ENCODE data around the gene MCRIP2.
A peak's percentile ranks its signal among the peaks of the same experiment; 100 is the strongest.

The MCRIP2 gene

GRCh38 chr16:633336-634050 is 8.1 kb upstream of the MCRIP2 start:
- DNase-seq = no peak

GRCh38 chr16:634051-634670 is 7.5 kb upstream of the MCRIP2 start:
- no peak for DNase-seq

- no peak for DNase-seq
These were observed 6.6 kb upstream of the MCRIP2 start for GRCh38 chr16:634996-635395.

- no peak for DNase-seq
These were observed 5.9 kb upstream of the MCRIP2 start for GRCh38 chr16:635573-636205.

- peak; percentile 84 for DNase-seq
These were observed 5.2 kb upstream of the MCRIP2 start, which contains the start of gene METTL26 for GRCh38 chr16:636206-637080. Gene METTL26 (minus strand): TSS chr16:636305. CDS start chr16:636290, 15 bp downstream.

- DNase-seq = peak; percentile 53
These were observed 4.3 kb upstream of the MCRIP2 start for GRCh38 chr16:637081-638018.

- no peak for DNase-seq
These were observed 3.5 kb upstream of the MCRIP2 start for GRCh38 chr16:638034-638543.

GRCh38 chr16:638836-639235 is 2.8 kb upstream of the MCRIP2 start:
- no peak for DNase-seq

GRCh38 chr16:640614-641013 is 1.0 kb upstream of the MCRIP2 start:
- no peak for DNase-seq

- DNase-seq = no peak
These were observed 791 bp downstream of the MCRIP2 start for GRCh38 chr16:642189-643049.

GRCh38 chr16:643050-643368 is 1.4 kb downstream of the MCRIP2 start:
- DNase-seq = no peak

GRCh38 chr16:644556-644955 is 2.9 kb downstream of the MCRIP2 start:
- no peak for DNase-seq

- DNase-seq = no peak
These were observed 4.4 kb downstream of the MCRIP2 start for GRCh38 chr16:645852-646678.

- DNase-seq = no peak
These were observed 5.1 kb downstream of the MCRIP2 start for GRCh38 chr16:646679-647172.

- DNase-seq = no peak
These were observed 5.7 kb downstream of the MCRIP2 start for GRCh38 chr16:647173-647902.

- DNase-seq = peak; percentile 37
These were observed 6.6 kb downstream of the MCRIP2 start for GRCh38 chr16:648071-648780.

GRCh38 chr16:648781-649589 is 7.4 kb downstream of the MCRIP2 start, which contains the start of gene WDR90:
Gene WDR90 (plus strand): TSS chr16:649365. CDS start chr16:649417, 52 bp downstream.
- DNase-seq = peak; percentile 72

Data from DMS79 treated with DMSO at 0.1 percent for 48 hours (cell line).